ENCODE results near the gene OR4F6.

Gene OR4F6

GRCh38 chr15:101805605-101806345, 2.5 kb downstream of the OR4F6 start:
- no peak for DNase-seq

- no peak for DNase-seq
Measured at GRCh38 chr15:101807345-101807945, 4.1 kb downstream of the OR4F6 start.

GRCh38 chr15:101808201-101808600, 4.9 kb downstream of the OR4F6 start:
- no peak for DNase-seq

GRCh38 chr15:101810456-101810855, 7.1 kb downstream of the OR4F6 start:
- no peak for DNase-seq

- DNase-seq: no peak
Measured at GRCh38 chr15:101810876-101811275, 7.6 kb downstream of the OR4F6 start.

- DNase-seq: no peak
Measured at GRCh38 chr15:101811902-101812301, 8.6 kb downstream of the OR4F6 start, which contains the start of gene OR4F15. Gene OR4F15, plus strand, starts transcription at chr15:101812202. Its CDS starts 5,985 bp downstream, at chr15:101818187.

- no peak for DNase-seq
Measured at GRCh38 chr15:101813803-101814534, 10.7 kb downstream of the OR4F6 start.

GRCh38 chr15:101820781-101821180, 17.5 kb downstream of the OR4F6 start:
- DNase-seq: no peak

GRCh38 chr15:101827257-101827656, 23.9 kb downstream of the OR4F6 start:
- no peak for DNase-seq

GRCh38 chr15:101828774-101829173, 25.5 kb downstream of the OR4F6 start:
- DNase-seq: no peak

GRCh38 chr15:101841656-101842055, 38.3 kb downstream of the OR4F6 start:
- DNase-seq: no peak

GRCh38 chr15:101844916-101845315, 41.6 kb downstream of the OR4F6 start:
- DNase-seq: no peak

GRCh38 chr15:101852356-101852755, 49.0 kb downstream of the OR4F6 start:
- DNase-seq: no peak
